NCI-H2227 (cell line): Measurements from ENCODE around the gene PRRT1B.
"Not testable (repeated sequence)": the region's sequence is repeated elsewhere in the genome, so short reads cannot be mapped to it uniquely, and the experiment has no call there.

Experiments used
- DNase-seq: peaks from one replicate; lab custom pipeline; 2025; ENCODE audit not compliant: unreplicated experiment; lab: John Stamatoyannopoulos, UW

The PRRT1B gene

GRCh38 chr9:131549186-131549585 is 3.9 kb downstream of the PRRT1B start:
- not testable (repeated sequence) for DNase-seq

- DNase-seq = not testable (repeated sequence)
Measured at GRCh38 chr9:131550465-131550864, 5.1 kb downstream of the PRRT1B start.

- no peak for DNase-seq
Measured at GRCh38 chr9:131552030-131552429, 6.7 kb downstream of the PRRT1B start.

- no peak for DNase-seq
Measured at GRCh38 chr9:131554087-131554842, 8.9 kb downstream of the PRRT1B start.

GRCh38 chr9:131554843-131555351 is 9.6 kb downstream of the PRRT1B start:
- DNase-seq = no peak

- DNase-seq = no peak
Measured at GRCh38 chr9:131555841-131556673, 10.7 kb downstream of the PRRT1B start.

- DNase-seq = no peak
Measured at GRCh38 chr9:131557855-131558548, 12.7 kb downstream of the PRRT1B start.

- no peak for DNase-seq
Measured at GRCh38 chr9:131559421-131560000, 14.2 kb downstream of the PRRT1B start.

- no peak for DNase-seq
Measured at GRCh38 chr9:131562032-131562959, 17.0 kb downstream of the PRRT1B start.

GRCh38 chr9:131565369-131565768 is 20.0 kb downstream of the PRRT1B start:
- DNase-seq = no peak

- no peak for DNase-seq
Measured at GRCh38 chr9:131566158-131566557, 20.8 kb downstream of the PRRT1B start.

- no peak for DNase-seq
Measured at GRCh38 chr9:131567910-131568309, 22.6 kb downstream of the PRRT1B start.

GRCh38 chr9:131574730-131575640 is 29.7 kb downstream of the PRRT1B start:
- no peak for DNase-seq

GRCh38 chr9:131575946-131576853 is 30.9 kb downstream of the PRRT1B start:
- no peak for DNase-seq

GRCh38 chr9:131577005-131578000 is 32.0 kb downstream of the PRRT1B start:
- no peak for DNase-seq

- DNase-seq = no peak
Measured at GRCh38 chr9:131578021-131578420, 32.7 kb downstream of the PRRT1B start.
